Measurements from ENCODE around the gene CFL1. TPM values are rescaled to one million over a fixed set of nuclear protein-coding genes. Genes with fewer than 3 reads are reported as not detected.

Gene CFL1
- total and polyA plus RNA-seq, 2 of the 8 experiments (the other 6 are each of a cell fraction or from before 2014, with no cell fraction given) = 1,252 to 1,365 TPM

DNA sequence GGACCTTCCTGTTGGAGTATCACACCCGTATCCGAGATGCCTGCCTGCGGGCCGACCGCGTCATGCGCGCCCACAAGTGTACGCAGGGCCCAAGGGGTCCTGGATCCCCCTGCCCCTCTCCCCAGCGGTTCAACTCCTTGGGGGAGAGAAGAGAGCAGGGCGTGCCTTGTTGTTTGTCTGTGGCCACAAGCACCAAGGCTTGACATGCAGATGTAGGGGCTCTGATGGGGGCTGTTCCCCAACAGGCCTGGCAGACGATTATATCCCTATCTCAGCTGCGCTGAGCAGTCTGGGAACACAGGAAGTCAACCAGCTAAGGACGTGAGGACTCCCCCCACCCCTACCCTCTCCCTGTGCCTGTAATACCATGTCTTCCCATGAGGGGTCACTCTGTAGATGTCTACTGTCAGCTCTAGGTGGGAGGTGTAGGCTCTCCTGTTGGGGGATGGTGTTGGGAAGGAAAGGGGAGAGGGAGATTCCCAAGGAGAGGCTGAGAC lies 6.8 kb downstream of the CFL1 start (continued):
- TF ChIP-seq, protein P1, sequence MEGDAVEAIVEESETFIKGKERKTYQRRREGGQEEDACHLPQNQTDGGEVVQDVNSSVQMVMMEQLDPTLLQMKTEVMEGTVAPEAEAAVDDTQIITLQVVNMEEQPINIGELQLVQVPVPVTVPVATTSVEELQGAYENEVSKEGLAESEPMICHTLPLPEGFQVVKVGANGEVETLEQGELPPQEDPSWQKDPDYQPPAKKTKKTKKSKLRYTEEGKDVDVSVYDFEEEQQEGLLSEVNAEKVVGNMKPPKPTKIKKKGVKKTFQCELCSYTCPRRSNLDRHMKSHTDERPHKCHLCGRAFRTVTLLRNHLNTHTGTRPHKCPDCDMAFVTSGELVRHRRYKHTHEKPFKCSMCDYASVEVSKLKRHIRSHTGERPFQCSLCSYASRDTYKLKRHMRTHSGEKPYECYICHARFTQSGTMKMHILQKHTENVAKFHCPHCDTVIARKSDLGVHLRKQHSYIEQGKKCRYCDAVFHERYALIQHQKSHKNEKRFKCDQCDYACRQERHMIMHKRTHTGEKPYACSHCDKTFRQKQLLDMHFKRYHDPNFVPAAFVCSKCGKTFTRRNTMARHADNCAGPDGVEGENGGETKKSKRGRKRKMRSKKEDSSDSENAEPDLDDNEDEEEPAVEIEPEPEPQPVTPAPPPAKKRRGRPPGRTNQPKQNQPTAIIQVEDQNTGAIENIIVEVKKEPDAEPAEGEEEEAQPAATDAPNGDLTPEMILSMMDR (IDR thresholded peaks at IDR 0.05; ENCODE audit: control extremely low read depth in 1 of 3, insufficient read depth in 1 of 3, low read depth in 1 of 3, low read length in 3 of 3) = peak in 2 of 3 experiments; percentile 69 to 88; a peak in 3 of 4 replicates

Data from H1 (cell line).